Stimulated activated naive CD4-positive, alpha-beta T cell (primary cell): Measurements from ENCODE around the gene LINGO3.

Source experiments
- DNase-seq, 6 experiments: peaks; one replicate each; lab custom pipeline; 2025; lab: John Stamatoyannopoulos, UW

LINGO3 gene

GRCh38 chr19:2306281-2306806, 1.6 kb downstream of the LINGO3 start:
- DNase-seq: no peak

- DNase-seq: no peak
Observed at GRCh38 chr19:2305452-2306280, 2.3 kb downstream of the LINGO3 start.

GRCh38 chr19:2303211-2303798, 4.6 kb downstream of the LINGO3 start:
- DNase-seq: peak in 1 of 6 experiments; percentile 38

- DNase-seq: peak in 3 of 6 experiments; percentile 15 to 38 (median 21)
Observed at GRCh38 chr19:2302319-2303210, 5.4 kb downstream of the LINGO3 start.

GRCh38 chr19:2300533-2300932, 7.4 kb downstream of the LINGO3 start:
- DNase-seq: no peak

GRCh38 chr19:2296141-2296540, 11.8 kb downstream of the LINGO3 start:
- no peak for DNase-seq

- no peak for DNase-seq
Observed at GRCh38 chr19:2294687-2295335, 13.1 kb downstream of the LINGO3 start.

GRCh38 chr19:2291185-2291751, 16.7 kb downstream of the LINGO3 start:
- no peak for DNase-seq

- peak in 3 of 6 experiments; percentile 10 to 55 (median 53) for DNase-seq
Observed at GRCh38 chr19:2290441-2291184, 17.3 kb downstream of the LINGO3 start.

GRCh38 chr19:2289714-2290435, 18.1 kb downstream of the LINGO3 start:
- DNase-seq: peak; percentile 28 to 77 (median 60)

GRCh38 chr19:2288818-2289713, 18.9 kb downstream of the LINGO3 start:
- peak in 1 of 6 experiments; percentile 52 for DNase-seq

- DNase-seq: no peak
Observed at GRCh38 chr19:2288338-2288817, 19.6 kb downstream of the LINGO3 start.

- no peak for DNase-seq
Observed at GRCh38 chr19:2287585-2288337, 20.2 kb downstream of the LINGO3 start.

- no peak for DNase-seq
Observed at GRCh38 chr19:2286402-2287140, 21.4 kb downstream of the LINGO3 start.

- DNase-seq: no peak
Observed at GRCh38 chr19:2283835-2284507, 24.0 kb downstream of the LINGO3 start.

GRCh38 chr19:2282862-2283237, 25.1 kb downstream of the LINGO3 start:
- DNase-seq: no peak
